OCI-LY3 (cell line): ENCODE data around the gene CPED1.
"Not testable (repeated sequence)": the region's sequence is repeated elsewhere in the genome, so short reads cannot be mapped to it uniquely, and the experiment has no call there.

ENCODE experiments used
- H2AFZ ChIP-seq: fragments of 200-600, 300-600 bp; shearing (Covaris generic); 2 replicates; pipeline ENCODE4 v1.6.0; 2014; ENCODE audit warnings: antibody characterized with exemption, low read depth, low read length
- H3K27ac ChIP-seq: fragments of 200-600, 300-600 bp; sonication (generic); 2 replicates; pipeline ENCODE4 v1.5.1; 2014; ENCODE audit warnings: mild to moderate bottlenecking, low read length, moderate library complexity, mixed read lengths
- H3K27me3 ChIP-seq: fragments of 200-600, 300-600 bp; sonication (generic); 2 replicates; pipeline ENCODE4 v1.6.1; 2014; ENCODE audit warnings: low read depth, low read length, mixed read lengths
- H3K36me3 ChIP-seq: fragments of 200-600, 300-600 bp; sonication (generic); replicated peaks from 2 replicates; pipeline ENCODE3; 2014; ENCODE audit warnings: low read depth, low read length, mixed read lengths
- H3K4me1 ChIP-seq: fragments of 300-600, 200-600 bp; sonication (generic); 2 replicates; pipeline ENCODE4 v1.6.1; 2014; ENCODE audit warnings: low read length, mixed read lengths
- H3K4me2 ChIP-seq: fragments of 200-600, 300-600 bp; sonication (generic); 2 replicates; pipeline ENCODE4 v1.6.1; 2014; ENCODE audit warnings: low read length, mixed read lengths
- H3K4me3 ChIP-seq: fragments of 300-600, 200-600 bp; sonication (generic); 2 replicates; pipeline ENCODE4 v1.5.1; 2014; ENCODE audit warnings: antibody characterized with exemption, mild to moderate bottlenecking, low read length, moderate library complexity
- H3K79me2 ChIP-seq: fragments of 300-600, 200-600 bp; shearing (Covaris generic); 2 replicates; pipeline ENCODE4 v1.6.1; 2014; ENCODE audit warnings: mild to moderate bottlenecking, low read length, mixed read lengths
- H3K9ac ChIP-seq: fragments of 300-600, 200-600 bp; shearing (Covaris generic); 2 replicates; pipeline ENCODE4 v1.6.0; 2014; ENCODE audit warnings: mild to moderate bottlenecking, low read length, moderate library complexity
- H3K9me3 ChIP-seq: fragments of 200-600, 300-600 bp; shearing (Covaris generic); 2 replicates; pipeline ENCODE4 v1.6.1; 2014; ENCODE audit warnings: low read length, mixed read lengths; ENCODE audit not compliant: insufficient read depth
- H4K20me1 ChIP-seq: fragments of 200-600, 300-600 bp; sonication (generic); 2 replicates; pipeline ENCODE4 v1.6.1; 2016; ENCODE audit warnings: low read length, mixed read lengths; ENCODE audit not compliant: insufficient read depth
- CTCF ChIP-seq: fragments of 200-600, 300-600 bp; sonication (generic); IDR thresholded peaks from 2 replicates; pipeline ENCODE4 v1.5.1; 2014; ENCODE audit warnings: antibody characterized with exemption, low read length, low read depth
- EZH2phosphoT487 ChIP-seq: fragments of 200-600 bp; shearing (Covaris generic); IDR thresholded peaks from 2 replicates; pipeline ENCODE4 v1.6.1; 2018; ENCODE audit warnings: antibody characterized with exemption, mixed run types, low read depth

Gene CPED1

GRCh38 chr7:121003986-121004685 is 15.6 kb downstream of the CPED1 start:
- Histone ChIP-seq H3K27ac (no peak overlapping the region), H2AFZ (no peak overlapping the region), H3K9me3 (no peaks in the 10 kb centered on the region), H3K27me3 (peaks cover 49% of the 10 kb centered on the region), H3K4me2 (no peak overlapping the region), H3K4me3 (no peak overlapping the region), H3K4me1 (peaks cover 5% of the 10 kb centered on the region; the same call in 1 of the 2 replicates), H3K9ac (no peak overlapping the region), H4K20me1 (no peaks in the 10 kb centered on the region), H3K79me2 (no peaks in the 10 kb centered on the region), H3K36me3 (no peaks in the 10 kb centered on the region)
- TF ChIP-seq EZH2phosphoT487 (no peak), CTCF (no peak)

- not testable (repeated sequence) for H3K27ac ChIP-seq, H4K20me1 ChIP-seq, H3K9ac ChIP-seq, H2AFZ ChIP-seq, H3K4me3 ChIP-seq, H3K36me3 ChIP-seq, H3K4me1 ChIP-seq, H3K9me3 ChIP-seq, H3K79me2 ChIP-seq, H3K4me2 ChIP-seq
- H3K27me3 ChIP-seq: peaks cover 46% of the 10 kb centered on the region
Measured at GRCh38 chr7:121005058-121005457, 16.5 kb downstream of the CPED1 start.

GRCh38 chr7:121005996-121006584 is 17.6 kb downstream of the CPED1 start:
- TF ChIP-seq CTCF (no peak), EZH2phosphoT487 (no peak)

GRCh38 chr7:121006711-121007315 is 18.3 kb downstream of the CPED1 start:
- H4K20me1 ChIP-seq: no peaks in the 10 kb centered on the region
- no peaks in the 10 kb centered on the region for H3K4me1 ChIP-seq
- H3K27ac ChIP-seq: no peak overlapping the region
- no peak overlapping the region for H3K4me2 ChIP-seq
- H3K36me3 ChIP-seq: no peaks in the 10 kb centered on the region
- no peak overlapping the region for H2AFZ ChIP-seq
- peaks cover 46% of the 10 kb centered on the region for H3K27me3 ChIP-seq
- no peaks in the 10 kb centered on the region for H3K9me3 ChIP-seq
- no peak for TF ChIP-seq EZH2phosphoT487
- H3K79me2 ChIP-seq: no peaks in the 10 kb centered on the region
- no peak overlapping the region for H3K4me3 ChIP-seq
- no peak overlapping the region for H3K9ac ChIP-seq

More at GRCh38 chr7:121005996-121006584, 17.6 kb downstream of the CPED1 start:
- H3K4me1 ChIP-seq: peaks cover 5% of the 10 kb centered on the region; the same call in 1 of the 2 replicates
- H3K36me3 ChIP-seq: no peaks in the 10 kb centered on the region
- no peaks in the 10 kb centered on the region for H3K79me2 ChIP-seq
- no peak overlapping the region for H2AFZ ChIP-seq
- no peaks in the 10 kb centered on the region for H3K9me3 ChIP-seq
- H4K20me1 ChIP-seq: no peaks in the 10 kb centered on the region
- H3K4me2 ChIP-seq: no peak overlapping the region
- H3K27me3 ChIP-seq: peaks cover 46% of the 10 kb centered on the region
- H3K9ac ChIP-seq: no peak overlapping the region
- no peak overlapping the region for H3K4me3 ChIP-seq
- H3K27ac ChIP-seq: no peak overlapping the region

- H3K9ac ChIP-seq: no peak overlapping the region
- no peaks in the 10 kb centered on the region for H3K4me1 ChIP-seq
- H4K20me1 ChIP-seq: no peaks in the 10 kb centered on the region
- H3K27me3 ChIP-seq: peaks cover 35% of the 10 kb centered on the region
- no peak overlapping the region for H3K4me2 ChIP-seq
- H3K27ac ChIP-seq: no peak overlapping the region
- no peaks in the 10 kb centered on the region for H3K36me3 ChIP-seq
- H3K9me3 ChIP-seq: no peaks in the 10 kb centered on the region
- H3K4me3 ChIP-seq: no peak overlapping the region
- no peaks in the 10 kb centered on the region for H3K79me2 ChIP-seq
- no peak overlapping the region for H2AFZ ChIP-seq
- no peak for TF ChIP-seq EZH2phosphoT487
- no peak for TF ChIP-seq CTCF
Measured at GRCh38 chr7:121008816-121009215, 20.3 kb downstream of the CPED1 start.
